Measurements from ENCODE around the gene SERPINA9. TPM values are rescaled to one million over a fixed set of nuclear protein-coding genes. Genes with fewer than 3 reads are reported as not detected.

Gene SERPINA9
- total RNA-seq, 1 donor from 2014 or later: not detected

DNA sequence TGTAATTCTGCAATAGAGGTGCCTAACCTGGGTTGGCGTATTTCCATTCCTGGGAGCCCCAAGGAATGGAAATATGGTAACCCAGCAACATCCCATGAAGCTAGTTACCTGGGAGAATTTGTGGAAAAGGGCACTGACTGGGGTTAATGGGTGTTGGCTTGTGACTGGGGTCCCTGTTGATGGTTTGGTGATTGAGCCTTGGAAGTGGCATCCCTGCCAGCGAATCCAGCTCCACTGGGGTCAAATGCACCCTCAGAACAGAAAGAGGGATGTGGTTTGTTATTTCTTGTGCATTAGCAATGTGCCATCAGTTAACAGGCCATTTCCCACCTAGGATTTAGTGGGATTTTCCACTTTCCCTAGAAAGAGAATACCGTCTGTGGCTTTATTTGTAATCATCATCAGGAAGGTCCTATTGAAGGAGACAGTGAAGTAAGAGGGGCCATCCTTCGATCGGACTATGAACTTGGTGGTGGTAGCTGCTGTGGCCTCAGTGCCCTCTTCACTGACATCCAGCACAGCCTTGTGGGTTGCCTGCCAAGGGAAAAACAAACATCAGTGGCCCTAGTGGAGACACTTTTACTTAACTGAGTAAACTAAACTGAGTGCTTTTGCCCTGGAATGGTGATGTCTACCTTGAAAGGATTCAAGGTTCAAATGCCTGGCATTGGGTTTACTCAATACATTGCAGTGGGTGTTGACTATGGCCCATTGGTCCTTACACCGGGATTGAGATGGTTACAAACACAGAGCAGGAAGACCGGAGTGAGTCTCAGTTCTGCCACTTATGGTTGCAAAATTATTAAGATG is 13.0 kb downstream of the SERPINA9 start:
- DNase-seq (ENCODE audit: low read depth): no peak

- DNase-seq (ENCODE audit: low read depth): no peak
These were observed 13.8 kb downstream of the SERPINA9 start for GRCh38 chr14:94462219-94462551.

GRCh38 chr14:94461526-94462218 is 14.3 kb downstream of the SERPINA9 start:
- DNase-seq (ENCODE audit: low read depth): no peak

GRCh38 chr14:94460631-94461416 is 15.2 kb downstream of the SERPINA9 start:
- no peak for DNase-seq (ENCODE audit: low read depth)

- no peak for DNase-seq (ENCODE audit: low read depth)
These were observed 17.3 kb downstream of the SERPINA9 start for GRCh38 chr14:94458558-94459205.

DNA sequence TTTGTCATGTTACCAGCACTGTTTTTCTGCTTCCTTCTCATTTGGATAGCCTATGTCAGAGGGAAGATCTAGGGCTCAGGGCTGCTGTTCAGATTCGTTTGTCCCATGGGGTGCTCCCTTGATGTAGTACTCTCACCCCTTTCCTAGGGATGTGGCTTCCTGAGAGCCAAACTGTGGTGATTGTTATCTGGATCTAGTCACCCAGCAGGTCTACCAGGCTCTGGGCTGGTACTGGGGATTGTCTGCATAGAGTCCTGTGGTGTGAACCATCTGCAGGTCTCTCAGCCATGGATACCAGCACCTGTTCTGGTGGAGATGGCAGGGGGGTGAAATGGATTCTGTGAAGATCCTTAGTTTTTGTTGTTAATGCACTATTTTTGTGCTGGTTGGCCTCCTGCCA is 17.9 kb downstream of the SERPINA9 start:
- DNase-seq (ENCODE audit: low read depth): no peak

DNA sequence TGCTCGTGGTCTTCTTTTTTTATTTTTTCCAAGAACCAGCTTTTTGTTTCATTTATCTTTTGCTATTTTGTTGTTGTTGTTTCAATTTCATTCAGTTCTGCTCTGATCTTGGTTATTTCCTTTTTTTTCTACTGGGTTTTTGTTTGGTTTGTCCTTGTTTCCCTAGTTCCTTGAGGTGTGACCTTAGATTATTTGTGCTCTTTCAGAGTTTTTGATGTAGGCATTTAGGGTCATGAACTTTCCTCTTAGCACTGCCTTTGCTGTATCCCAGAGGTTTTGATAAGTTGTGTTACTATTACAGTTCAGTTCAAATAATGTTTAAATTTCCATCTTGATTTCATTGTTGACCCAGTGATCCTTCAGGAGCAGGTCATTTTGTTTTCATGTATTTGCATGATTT is 20.1 kb downstream of the SERPINA9 start:
- DNase-seq (ENCODE audit: low read depth): no peak

DNA sequence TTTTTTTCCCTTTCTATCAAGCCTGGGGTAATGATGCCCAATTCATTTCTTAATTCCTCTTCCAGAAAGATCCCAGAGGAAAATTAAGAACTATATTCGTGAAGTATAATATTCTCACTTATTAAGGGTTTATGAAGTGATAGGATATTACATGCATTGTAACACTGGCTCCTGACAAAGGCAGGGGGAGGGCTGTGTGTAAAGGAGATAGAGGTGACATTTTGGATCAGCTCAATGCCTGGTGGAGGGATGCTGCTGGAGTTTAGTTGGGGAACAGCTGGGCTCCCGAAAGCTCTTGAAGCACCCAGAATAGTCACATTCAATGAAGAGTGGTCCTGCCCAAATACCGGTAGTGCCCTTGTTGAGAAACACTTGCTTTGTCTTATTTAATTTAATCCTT is 24.2 kb downstream of the SERPINA9 start:
- no peak for DNase-seq (ENCODE audit: low read depth)

- DNase-seq (ENCODE audit: low read depth): no peak
These were observed 24.8 kb downstream of the SERPINA9 start for GRCh38 chr14:94451091-94451771.

GRCh38 chr14:94450722-94451090 is 25.3 kb downstream of the SERPINA9 start:
- DNase-seq (ENCODE audit: low read depth): no peak

- DNase-seq (ENCODE audit: low read depth): no peak
These were observed 26.1 kb downstream of the SERPINA9 start for GRCh38 chr14:94449930-94450329.

DNA sequence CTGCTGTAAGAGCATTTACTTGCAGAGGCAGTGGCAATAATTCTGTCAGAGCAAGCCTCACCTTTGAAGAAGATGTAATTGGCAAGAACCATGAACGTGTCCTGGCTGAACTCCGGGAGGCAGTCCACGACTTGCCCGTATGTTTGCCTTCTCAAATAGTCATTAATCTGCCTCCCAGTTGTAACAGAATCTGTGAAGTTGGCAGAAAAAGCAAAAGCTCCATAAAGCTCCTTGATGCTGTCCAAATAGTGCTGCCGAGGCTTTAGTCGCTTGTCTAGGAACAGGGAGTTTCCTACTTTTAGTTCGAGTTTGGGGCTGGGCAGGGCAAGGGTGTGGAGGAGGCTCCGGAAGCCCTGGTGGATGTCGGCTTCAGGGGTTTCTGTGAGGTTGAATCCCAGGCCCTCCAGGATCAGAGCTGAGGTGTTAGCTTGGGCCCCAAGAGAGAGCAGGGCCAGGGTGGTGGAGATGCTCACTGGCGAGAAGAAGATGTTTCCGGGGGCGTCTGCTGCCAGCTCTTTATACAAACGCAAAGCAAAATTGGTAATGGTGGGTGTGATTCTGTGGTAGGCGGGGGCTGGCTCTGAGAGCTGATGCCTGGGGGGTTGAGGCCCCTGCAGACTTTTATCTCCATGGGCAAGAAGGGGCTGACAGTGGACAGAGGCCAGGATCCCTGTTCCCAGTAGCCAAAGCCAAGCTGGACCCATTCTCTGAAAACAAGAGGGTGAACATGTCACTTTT is 27.8 kb downstream of the SERPINA9 start:
- DNase-seq (ENCODE audit: low read depth): no peak

DNA sequence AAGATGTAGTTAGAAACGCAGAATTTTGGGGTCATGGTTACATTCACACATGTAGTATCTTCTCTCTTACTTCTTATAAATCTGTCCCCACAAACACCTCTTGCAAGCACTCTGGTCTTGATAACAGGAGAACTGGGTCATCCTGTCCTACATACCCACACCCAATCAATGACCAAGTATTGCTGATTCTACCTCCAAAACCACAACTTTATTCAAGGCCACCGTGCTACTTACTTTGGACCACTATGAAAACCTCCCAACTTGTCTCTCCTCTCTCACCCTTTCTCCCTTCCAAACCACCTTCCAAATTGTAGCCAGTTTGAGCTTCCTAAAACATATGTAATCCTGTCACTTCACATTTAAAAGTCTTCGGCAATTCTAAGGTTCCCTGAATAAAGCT is 28.8 kb downstream of the SERPINA9 start:
- DNase-seq (ENCODE audit: low read depth): no peak

- no peak for DNase-seq (ENCODE audit: low read depth)
These were observed 29.9 kb downstream of the SERPINA9 start for GRCh38 chr14:94446126-94446525.

- DNase-seq (ENCODE audit: low read depth): no peak
These were observed 31.0 kb downstream of the SERPINA9 start for GRCh38 chr14:94445003-94445402.

GRCh38 chr14:94441531-94442205 is 34.3 kb downstream of the SERPINA9 start:
- DNase-seq (ENCODE audit: low read depth): no peak

GRCh38 chr14:94441130-94441529 is 34.9 kb downstream of the SERPINA9 start:
- no peak for DNase-seq (ENCODE audit: low read depth)

DNA sequence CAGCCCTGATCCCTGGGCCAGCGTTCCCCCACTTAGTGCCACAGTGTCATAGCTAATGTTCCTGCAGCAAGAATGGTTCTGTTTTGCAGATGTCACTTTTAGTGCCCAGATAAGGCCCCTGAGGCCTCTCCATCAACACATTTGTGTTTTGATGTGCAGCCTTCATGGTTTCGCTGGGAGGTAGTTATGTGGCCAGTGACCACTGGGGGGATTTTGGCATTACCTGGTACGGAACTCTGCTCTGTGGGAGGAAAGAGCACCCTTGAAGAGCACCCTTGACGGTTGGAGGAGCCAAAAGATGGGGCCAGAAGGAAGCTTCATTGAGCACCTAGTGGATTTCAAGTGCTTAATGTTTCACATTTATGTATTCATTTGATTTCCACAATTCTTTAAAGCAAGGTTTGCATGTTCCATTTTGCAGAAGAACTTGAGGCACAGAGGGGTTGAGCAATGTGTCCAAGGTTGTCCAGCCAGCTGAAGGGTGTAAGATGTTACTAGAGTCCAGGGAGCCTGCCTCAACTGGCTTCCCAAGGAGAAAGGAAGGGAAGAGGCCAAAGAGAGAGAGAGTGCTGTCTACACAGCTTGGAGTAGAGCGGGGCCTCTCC is 36.4 kb downstream of the SERPINA9 start:
- no peak for DNase-seq (ENCODE audit: low read depth)

DNA sequence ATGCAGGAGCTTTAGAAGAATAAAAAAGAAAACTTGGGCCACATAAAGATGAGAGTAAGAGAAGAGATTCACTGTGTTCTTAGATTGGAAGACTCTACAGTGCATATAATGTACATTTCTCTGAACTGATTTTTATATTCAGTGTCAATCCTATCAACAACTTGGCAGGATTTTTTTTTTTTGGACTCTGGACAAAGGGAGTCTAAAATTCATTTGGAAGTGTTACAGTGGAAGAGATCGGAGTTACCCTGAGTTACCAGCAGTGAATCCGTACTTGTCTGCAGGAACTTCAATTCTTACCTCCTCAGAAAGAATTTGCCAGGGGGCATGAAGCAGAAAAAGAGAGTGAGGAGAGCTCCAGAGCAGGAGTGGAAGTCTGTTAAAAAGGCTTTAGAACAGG is 47.4 kb downstream of the SERPINA9 start:
- DNase-seq (ENCODE audit: low read depth): no peak

All from myocyte (in vitro differentiated cells).